Endothelial cell (in vitro differentiated cells): ENCODE measurements around the gene CLDN20. TPM values are rescaled to one million over a fixed set of nuclear protein-coding genes. Genes with fewer than 3 reads are reported as not detected.
"Not testable (repeated sequence)": the region's sequence is repeated elsewhere in the genome, so short reads cannot be mapped to it uniquely, and the experiment has no call there.

Source experiments
- DNase-seq: peaks from one replicate; pipeline ENCODE4 v3.0.0; 2021; ENCODE audit warnings: low spot score
- H3K27ac Mint-ChIP-seq: one replicate; pipeline ENCODE4 v1.8.0; 2021; ENCODE audit warnings: mixed read lengths, inconsistent platforms; ENCODE audit not compliant: unreplicated experiment
- H3K27me3 Mint-ChIP-seq: one replicate; pipeline ENCODE4 v1.8.0; 2021; ENCODE audit warnings: mild to moderate bottlenecking, moderate library complexity, mixed read lengths, inconsistent platforms; ENCODE audit not compliant: unreplicated experiment
- H3K36me3 Mint-ChIP-seq: one replicate; pipeline ENCODE4 v1.8.0; 2021; ENCODE audit warnings: mild to moderate bottlenecking, low read depth, mixed read lengths, inconsistent platforms; ENCODE audit not compliant: unreplicated experiment
- H3K4me1 Mint-ChIP-seq: one replicate; pipeline ENCODE4 v1.8.0; 2021; ENCODE audit warnings: mild to moderate bottlenecking, mixed read lengths, inconsistent platforms; ENCODE audit not compliant: unreplicated experiment
- H3K4me3 Mint-ChIP-seq: one replicate; pipeline ENCODE4 v1.8.0; 2021; ENCODE audit warnings: mild to moderate bottlenecking, mixed read lengths, inconsistent platforms; ENCODE audit not compliant: unreplicated experiment
- H3K9me3 Mint-ChIP-seq: one replicate; pipeline ENCODE4 v1.8.0; 2021; ENCODE audit warnings: mixed read lengths, inconsistent platforms; ENCODE audit not compliant: unreplicated experiment
- total RNA-seq: library from RNA; stranded (reverse); fragmentation: NEBNext Ultra II Directional; extraction: Animal tissue kit (Norgen Biotek cat#: 25700); gene quantifications from one replicate; pipeline ENCODE4 v1.2.1, GENCODE V29; 2021; ENCODE audit not compliant: unreplicated experiment
- TF ChIP-seq, protein P1 (sequence below): fragments of 200-600 bp; sonication (generic); IDR thresholded peaks from one replicate; pipeline ENCODE4 v1.5.0; 2021; ENCODE audit warnings: antibody characterized with exemption; ENCODE audit not compliant: unreplicated experiment

Gene CLDN20
- total RNA-seq, 1 donor from 2014 or later, result 0.23 TPM

DNA sequence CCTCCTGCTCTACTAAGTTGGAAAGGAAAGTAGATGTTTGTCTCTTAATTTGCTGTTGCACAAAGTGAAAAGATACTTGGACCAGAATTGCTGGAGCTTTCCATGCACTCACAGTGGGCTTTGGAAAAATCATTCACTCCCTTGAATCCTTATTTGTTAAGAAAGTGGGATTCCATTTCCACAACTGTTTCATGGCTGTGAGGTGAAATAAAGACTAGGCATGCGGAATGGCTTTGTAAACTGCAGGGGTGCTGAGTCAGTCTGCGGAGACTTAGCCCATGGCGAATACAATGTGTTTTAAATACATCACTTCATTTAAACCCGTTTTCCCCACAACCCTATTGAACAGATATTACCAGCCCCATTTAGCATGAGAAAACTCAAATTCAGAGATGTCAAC lies 36.8 kb upstream of the CLDN20 start:
- H3K4me1 Mint-ChIP-seq, result peaks cover 4% of the 10 kb centered on the region
- H3K9me3 Mint-ChIP-seq, result no peaks in the 10 kb centered on the region
- no peak overlapping the region for H3K27ac Mint-ChIP-seq
- peaks cover 36% of the 10 kb centered on the region for H3K36me3 Mint-ChIP-seq
- H3K4me3 Mint-ChIP-seq, result peak overlapping the region; percentile 10
- H3K27me3 Mint-ChIP-seq, result peaks cover 7% of the 10 kb centered on the region
- TF ChIP-seq, protein P1, sequence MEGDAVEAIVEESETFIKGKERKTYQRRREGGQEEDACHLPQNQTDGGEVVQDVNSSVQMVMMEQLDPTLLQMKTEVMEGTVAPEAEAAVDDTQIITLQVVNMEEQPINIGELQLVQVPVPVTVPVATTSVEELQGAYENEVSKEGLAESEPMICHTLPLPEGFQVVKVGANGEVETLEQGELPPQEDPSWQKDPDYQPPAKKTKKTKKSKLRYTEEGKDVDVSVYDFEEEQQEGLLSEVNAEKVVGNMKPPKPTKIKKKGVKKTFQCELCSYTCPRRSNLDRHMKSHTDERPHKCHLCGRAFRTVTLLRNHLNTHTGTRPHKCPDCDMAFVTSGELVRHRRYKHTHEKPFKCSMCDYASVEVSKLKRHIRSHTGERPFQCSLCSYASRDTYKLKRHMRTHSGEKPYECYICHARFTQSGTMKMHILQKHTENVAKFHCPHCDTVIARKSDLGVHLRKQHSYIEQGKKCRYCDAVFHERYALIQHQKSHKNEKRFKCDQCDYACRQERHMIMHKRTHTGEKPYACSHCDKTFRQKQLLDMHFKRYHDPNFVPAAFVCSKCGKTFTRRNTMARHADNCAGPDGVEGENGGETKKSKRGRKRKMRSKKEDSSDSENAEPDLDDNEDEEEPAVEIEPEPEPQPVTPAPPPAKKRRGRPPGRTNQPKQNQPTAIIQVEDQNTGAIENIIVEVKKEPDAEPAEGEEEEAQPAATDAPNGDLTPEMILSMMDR, result no peak
- DNase-seq, result no peak

DNA sequence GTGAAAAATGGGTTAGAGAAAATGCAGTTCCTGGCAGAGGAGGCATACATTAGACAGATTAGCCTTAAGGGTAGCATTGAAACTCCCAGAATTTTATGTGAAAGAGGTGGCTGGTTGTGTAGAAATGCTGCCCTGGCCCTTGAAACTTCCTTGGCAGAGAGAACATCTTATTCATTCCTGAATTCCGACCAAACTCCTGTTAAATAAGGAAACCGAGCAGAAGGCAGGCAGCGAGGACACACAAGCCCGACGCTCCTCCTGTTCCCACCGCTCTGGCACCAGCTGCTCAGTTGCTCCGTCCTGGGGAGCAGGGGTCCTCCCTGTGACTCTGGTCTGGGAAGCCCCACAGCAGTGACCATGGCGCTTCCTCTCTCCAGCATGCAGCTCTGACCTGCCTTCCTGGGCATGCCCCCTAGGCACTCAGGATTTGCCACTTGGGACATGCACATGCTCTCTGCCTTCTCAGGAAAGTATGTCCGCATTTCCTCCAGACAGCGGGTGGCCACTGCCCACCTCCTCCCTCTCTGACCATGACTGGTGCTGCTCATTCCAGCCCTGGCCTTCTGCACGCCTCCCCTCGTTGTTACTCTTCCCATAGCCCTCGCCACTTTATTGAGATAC lies 35.2 kb upstream of the CLDN20 start:
- no peak for DNase-seq
- Mint-ChIP-seq H3K9me3 (no peaks in the 10 kb centered on the region), H3K4me3 (peak overlapping the region; percentile 64), H3K27me3 (peaks cover 7% of the 10 kb centered on the region), H3K36me3 (peaks cover 36% of the 10 kb centered on the region), H3K4me1 (peaks cover 4% of the 10 kb centered on the region), H3K27ac (no peak overlapping the region)
- TF ChIP-seq, protein P1, result no peak

DNA sequence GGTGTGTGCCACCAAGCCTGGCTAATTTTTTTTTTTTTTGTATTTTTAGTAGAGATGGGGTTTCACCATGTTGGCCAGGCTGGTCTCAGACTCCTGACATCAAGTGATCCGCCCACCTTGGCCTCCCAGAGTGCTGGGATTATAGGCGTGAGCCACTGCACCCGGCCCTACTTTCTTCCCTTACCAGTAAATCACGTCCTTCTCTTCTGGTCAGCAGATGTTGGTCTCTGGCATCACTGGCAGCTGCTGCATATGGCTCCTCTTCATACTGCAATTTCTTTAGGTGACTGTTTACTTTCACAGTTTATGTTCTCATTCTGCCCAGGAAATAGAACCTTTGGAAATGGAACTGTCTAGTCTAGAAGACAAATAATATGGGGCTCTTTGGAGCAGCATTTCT lies 32.8 kb upstream of the CLDN20 start:
- not testable (repeated sequence) for H3K9me3 Mint-ChIP-seq, H3K27ac Mint-ChIP-seq, H3K4me3 Mint-ChIP-seq, DNase-seq, H3K4me1 Mint-ChIP-seq, H3K27me3 Mint-ChIP-seq
- H3K36me3 Mint-ChIP-seq, result peaks cover 37% of the 10 kb centered on the region

DNA sequence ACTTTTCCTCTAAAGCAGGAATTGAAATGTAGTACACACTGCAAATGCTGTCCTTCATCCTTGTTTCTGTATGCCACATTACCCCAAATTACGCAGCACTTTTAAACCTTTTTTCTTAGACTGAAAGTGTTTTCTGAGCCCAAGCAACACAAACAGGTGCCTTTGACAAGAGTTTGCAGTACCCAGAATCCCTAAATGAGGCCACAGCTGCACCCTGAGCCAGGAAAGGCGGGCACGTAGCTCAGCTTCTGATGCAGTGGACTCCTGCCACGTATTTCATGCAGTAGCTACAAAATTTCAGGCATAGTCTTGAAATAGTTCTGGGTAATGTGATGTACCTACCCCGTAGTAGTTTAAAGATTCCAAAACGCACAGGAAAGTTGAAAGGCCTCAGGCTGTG lies 31.0 kb upstream of the CLDN20 start:
- H3K4me3 Mint-ChIP-seq, result no peak overlapping the region
- TF ChIP-seq, protein P1, result no peak
- no peaks in the 10 kb centered on the region for H3K9me3 Mint-ChIP-seq
- peaks cover 42% of the 10 kb centered on the region for H3K36me3 Mint-ChIP-seq
- H3K27me3 Mint-ChIP-seq, result peaks cover 5% of the 10 kb centered on the region
- no peak for DNase-seq
- H3K27ac Mint-ChIP-seq, result no peak overlapping the region
- no peaks in the 10 kb centered on the region for H3K4me1 Mint-ChIP-seq

DNA sequence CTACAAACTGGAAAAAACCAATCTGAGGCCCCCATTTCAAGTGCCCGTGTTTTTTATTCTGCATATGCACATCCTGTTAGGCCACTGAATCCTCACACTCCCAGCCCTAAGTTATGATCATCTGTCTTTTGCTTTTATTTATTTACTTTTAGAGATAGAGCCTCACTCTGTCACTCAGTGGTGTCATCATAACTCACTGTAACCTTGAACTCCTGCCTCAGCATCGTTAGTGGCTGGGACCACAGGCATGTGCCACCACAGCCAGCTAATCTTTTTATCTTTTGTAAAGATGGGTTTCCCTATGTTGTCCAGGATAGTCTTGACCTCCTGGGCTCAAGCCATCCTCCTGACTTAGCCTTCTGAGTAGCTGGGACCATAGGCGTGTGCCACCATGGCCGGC lies 29.6 kb upstream of the CLDN20 start:
- H3K27me3 Mint-ChIP-seq, result peaks cover 3% of the 10 kb centered on the region
- H3K36me3 Mint-ChIP-seq, result peaks cover 44% of the 10 kb centered on the region
- H3K9me3 Mint-ChIP-seq, result no peaks in the 10 kb centered on the region
- DNase-seq, result no peak
- no peak overlapping the region for H3K4me3 Mint-ChIP-seq
- no peak overlapping the region for H3K27ac Mint-ChIP-seq
- TF ChIP-seq, protein P1, result no peak
- H3K4me1 Mint-ChIP-seq, result no peaks in the 10 kb centered on the region
